CD14-positive monocyte (primary cell): ENCODE data around the gene SNX14. TPM values are rescaled to one million over a fixed set of nuclear protein-coding genes. Genes with fewer than 3 reads are reported as not detected.

Source experiments
- DNase-seq, 3 donors: peaks; one replicate each; pipeline ENCODE4 v3.0.0-alpha.2; 2011 to 2022
- H2AFZ ChIP-seq: 2 replicates; pipeline ENCODE4 v1.6.0; 2012; ENCODE audit warnings: mild to moderate bottlenecking, low read depth, low read length, inconsistent platforms; ENCODE audit not compliant: insufficient read depth, poor library complexity, severe bottlenecking
- H3K27ac ChIP-seq, 2 donors: 1 replicate in 1 of 2; 2 replicates in 1 of 2; pipeline ENCODE4 v1.5.1; 2012 to 2013; ENCODE audit warnings: low read length in 2 of 2, control low read depth in 1 of 2, inconsistent platforms in 1 of 2, low read depth in 1 of 2, mild to moderate bottlenecking in 1 of 2
- H3K27me3 ChIP-seq, 2 donors: one replicate each; pipeline versions ENCODE4 v1.6.0 to v1.6.1; 2011 to 2013; ENCODE audit warnings: low read length in 2 of 2; ENCODE audit not compliant: control insufficient read depth in 2 of 2, insufficient read depth in 2 of 2
- H3K36me3 ChIP-seq, 2 donors: replicated peaks in 1 of 2; 1 replicate in 1 of 2; 2 replicates in 1 of 2; pipeline versions ENCODE4 v1.5.1 to v1.6.1; 2012 to 2013; ENCODE audit warnings: low read length in 2 of 2, control low read depth in 1 of 2, inconsistent platforms in 1 of 2, mild to moderate bottlenecking in 1 of 2; ENCODE audit not compliant: insufficient read depth in 2 of 2, control insufficient read depth in 1 of 2
- H3K4me1 ChIP-seq, 2 donors: 1 replicate in 1 of 2; 2 replicates in 1 of 2; pipeline versions ENCODE4 v1.5.1 to v1.6.1; 2012 to 2013; ENCODE audit warnings: low read length in 2 of 2, control low read depth in 1 of 2, inconsistent platforms in 1 of 2, mild to moderate bottlenecking in 1 of 2, moderate library complexity in 1 of 2; ENCODE audit not compliant: insufficient read depth in 2 of 2, control insufficient read depth in 1 of 2
- H3K4me2 ChIP-seq: replicated peaks from 2 replicates; pipeline ENCODE3; 2012; ENCODE audit warnings: low read length, moderate library complexity, mild to moderate bottlenecking; ENCODE audit not compliant: poor library complexity, severe bottlenecking; ENCODE audit errors: extremely low read depth
- H3K4me3 ChIP-seq, 3 experiments: fragments of 200-600 bp in 1 of 3; sonication (generic) in 1 of 3; replicated peaks in 1 of 3; 1 replicate in 2 of 3; 2 replicates in 1 of 3; pipeline ENCODE4 v1.5.1; 2011 to 2013; ENCODE audit warnings: low read length in 3 of 3, mild to moderate bottlenecking in 3 of 3, control low read depth in 2 of 3, low read depth in 2 of 3, inconsistent platforms in 1 of 3, moderate library complexity in 1 of 3
- H3K79me2 ChIP-seq: 2 replicates; pipeline ENCODE4 v1.6.0; 2012; ENCODE audit warnings: mild to moderate bottlenecking, control low read depth, inconsistent platforms, low read length, moderate library complexity; ENCODE audit not compliant: insufficient read depth
- H3K9ac ChIP-seq: 2 replicates; pipeline ENCODE4 v1.6.0; 2017; ENCODE audit warnings: low read length, mild to moderate bottlenecking; ENCODE audit not compliant: insufficient read depth, poor library complexity, severe bottlenecking
- H3K9me3 ChIP-seq, 2 donors: replicated peaks in 1 of 2; 1 replicate in 1 of 2; 2 replicates in 1 of 2; pipeline versions ENCODE4 v1.5.1 to v1.6.1; 2012 to 2013; ENCODE audit warnings: low read length in 2 of 2, control low read depth in 1 of 2; ENCODE audit not compliant: control insufficient read depth in 1 of 2, insufficient read depth in 1 of 2
- H4K20me1 ChIP-seq: 2 replicates; pipeline ENCODE4 v1.6.0; 2012; ENCODE audit warnings: mild to moderate bottlenecking, low read length, control low read depth, moderate library complexity; ENCODE audit not compliant: insufficient read depth
- H3K27ac Mint-ChIP-seq, 7 donors: one replicate each; pipeline ENCODE4 v1.8.0; 2020; ENCODE audit warnings: mild to moderate bottlenecking in 7 of 7, mixed read lengths in 7 of 7, moderate library complexity in 6 of 7, inconsistent platforms in 2 of 7
- H3K27me3 Mint-ChIP-seq, 3 donors: one replicate each; pipeline ENCODE4 v1.8.0; 2021 to 2022; ENCODE audit warnings: low read depth in 3 of 3, mild to moderate bottlenecking in 3 of 3, mixed read lengths in 3 of 3, moderate library complexity in 3 of 3, inconsistent platforms in 1 of 3
- H3K36me3 Mint-ChIP-seq, 2 donors: one replicate each; pipeline ENCODE4 v1.8.0; 2020; ENCODE audit warnings: mixed read lengths in 2 of 2, inconsistent platforms in 1 of 2, mild to moderate bottlenecking in 1 of 2
- H3K4me1 Mint-ChIP-seq: one replicate; pipeline ENCODE4 v1.8.0; 2020; ENCODE audit warnings: mild to moderate bottlenecking, mixed read lengths
- H3K4me3 Mint-ChIP-seq, 2 donors: one replicate each; pipeline ENCODE4 v1.8.0; 2020; ENCODE audit warnings: mild to moderate bottlenecking in 2 of 2, mixed read lengths in 2 of 2, moderate library complexity in 1 of 2
- H3K9me3 Mint-ChIP-seq, 7 donors: one replicate each; pipeline ENCODE4 v1.8.0; 2020 to 2022; ENCODE audit warnings: mixed read lengths in 7 of 7, mild to moderate bottlenecking in 6 of 7, moderate library complexity in 6 of 7, inconsistent platforms in 2 of 7
- WGBS: methylation state at CpG from one replicate; pipeline ENCODE4 v1.1.5; 2013; ENCODE audit warnings: missing lambda C conversion rate; ENCODE audit not compliant: insufficient coverage; 5-methylcytosine and 5-hydroxymethylcytosine counted together
- intact Hi-C, 2 donors: fragments of 100-400 bp; cut with micrococcal nuclease; formaldehyde crosslinking; loops; one replicate each; pipeline versions ENCODE4 v1.15.0 to v1.15.1; 2023
- polyA plus RNA-seq, 3 donors: library from polyadenylated mRNA; depleted of rRNA in 1 of 3; unstranded in 2 of 3; stranded (reverse) in 1 of 3; fragments of 300-500 nt in 2 of 3; fragments of >200 nt in 1 of 3; fragmentation: Illumina TruSeq in 2 of 3; gene quantifications; 1 replicate in 2 of 3; 2 replicates in 1 of 3; pipeline ENCODE4 v1.2.3, GENCODE V29; 2012 to 2021
- TF ChIP-seq, protein P1 (sequence below): fragments of 200-600 bp; IDR thresholded peaks from one replicate; pipeline ENCODE4 v1.8.0; 2022; ENCODE audit warnings: antibody characterized with exemption, mild to moderate bottlenecking

SNX14 gene
- polyA plus RNA-seq, 3 donors, result 40.2 to 75.6 (median 73.3) TPM

DNA sequence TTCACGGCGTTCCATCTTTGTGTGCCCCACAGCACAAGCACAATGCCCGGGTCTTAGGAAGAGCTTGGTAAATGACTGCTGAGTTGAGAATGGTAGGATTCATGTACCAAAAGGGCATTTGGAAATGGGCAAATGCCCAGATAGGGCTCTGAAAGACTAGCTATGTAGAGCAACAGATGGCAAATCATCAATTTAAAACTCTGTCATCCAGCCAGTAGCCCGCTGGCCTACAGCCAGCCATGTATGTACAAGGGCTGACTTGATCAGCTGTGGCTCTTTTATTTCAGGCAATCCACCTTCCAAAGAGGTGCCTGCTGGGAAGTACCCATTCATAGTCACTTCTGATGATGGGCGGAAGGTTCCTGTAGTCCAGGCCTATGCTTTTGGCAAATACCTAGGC, 108.7 kb downstream of the SNX14 start:
- TF ChIP-seq, protein P1, sequence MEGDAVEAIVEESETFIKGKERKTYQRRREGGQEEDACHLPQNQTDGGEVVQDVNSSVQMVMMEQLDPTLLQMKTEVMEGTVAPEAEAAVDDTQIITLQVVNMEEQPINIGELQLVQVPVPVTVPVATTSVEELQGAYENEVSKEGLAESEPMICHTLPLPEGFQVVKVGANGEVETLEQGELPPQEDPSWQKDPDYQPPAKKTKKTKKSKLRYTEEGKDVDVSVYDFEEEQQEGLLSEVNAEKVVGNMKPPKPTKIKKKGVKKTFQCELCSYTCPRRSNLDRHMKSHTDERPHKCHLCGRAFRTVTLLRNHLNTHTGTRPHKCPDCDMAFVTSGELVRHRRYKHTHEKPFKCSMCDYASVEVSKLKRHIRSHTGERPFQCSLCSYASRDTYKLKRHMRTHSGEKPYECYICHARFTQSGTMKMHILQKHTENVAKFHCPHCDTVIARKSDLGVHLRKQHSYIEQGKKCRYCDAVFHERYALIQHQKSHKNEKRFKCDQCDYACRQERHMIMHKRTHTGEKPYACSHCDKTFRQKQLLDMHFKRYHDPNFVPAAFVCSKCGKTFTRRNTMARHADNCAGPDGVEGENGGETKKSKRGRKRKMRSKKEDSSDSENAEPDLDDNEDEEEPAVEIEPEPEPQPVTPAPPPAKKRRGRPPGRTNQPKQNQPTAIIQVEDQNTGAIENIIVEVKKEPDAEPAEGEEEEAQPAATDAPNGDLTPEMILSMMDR, result no peak
- Histone ChIP-seq H3K4me3 (no peak overlapping the region), H2AFZ (no peak overlapping the region), H3K36me3 (no peaks in the 10 kb centered on the region), H3K27me3 (no peaks in the 10 kb centered on the region), H3K4me2 (no peak overlapping the region), H3K27ac (no peak overlapping the region), H3K4me1 (no peaks in the 10 kb centered on the region), H4K20me1 (no peaks in the 10 kb centered on the region), H3K79me2 (no peaks in the 10 kb centered on the region), H3K9ac (no peak overlapping the region), H3K9me3 (no peaks in the 10 kb centered on the region)
- Mint-ChIP-seq H3K36me3 (no peaks in the 10 kb centered on the region), H3K9me3 (no peaks in the 10 kb centered on the region), H3K27ac (no peak overlapping the region), H3K27me3 (peaks cover 5 to 6% (median 6%) of the 10 kb centered on the region in 3 donors), H3K4me3 (no peak overlapping the region), H3K4me1 (peaks cover 2% of the 10 kb centered on the region)
- WGBS, result 97% methylated on average over 5 of the region's 5 CpGs
- DNase-seq, result no peak
- intact Hi-C loops, result loop anchor here in 1 of 2 donors (5.0 kb wide), 1 partner anchor 133 kb away; no protein-coding TSS in a partner anchor

DNA sequence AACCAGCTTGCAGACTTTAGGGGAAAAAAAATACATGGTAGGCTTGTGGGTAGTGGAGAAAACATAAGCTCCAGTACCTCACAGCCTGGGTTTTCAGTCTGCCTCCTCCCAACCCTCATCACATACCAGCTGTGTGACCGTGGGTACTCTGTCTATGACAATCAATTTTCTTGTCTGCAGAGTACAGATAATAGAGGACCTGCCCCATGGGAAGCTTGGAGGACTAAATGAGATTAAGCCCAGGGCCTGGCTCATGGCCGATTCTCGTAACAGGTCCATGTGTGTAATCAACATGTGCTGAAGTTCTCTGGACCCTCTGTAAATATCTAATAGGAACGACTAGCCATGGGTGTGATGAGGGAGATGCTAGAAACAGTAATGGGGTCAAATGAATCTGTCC, 109.8 kb downstream of the SNX14 start:
- Histone ChIP-seq H2AFZ (no peak overlapping the region), H3K9me3 (no peaks in the 10 kb centered on the region), H3K79me2 (no peaks in the 10 kb centered on the region), H4K20me1 (no peaks in the 10 kb centered on the region), H3K27ac (no peak overlapping the region), H3K4me2 (no peak overlapping the region), H3K27me3 (no peaks in the 10 kb centered on the region), H3K9ac (no peak overlapping the region), H3K36me3 (no peaks in the 10 kb centered on the region), H3K4me3 (no peak overlapping the region), H3K4me1 (no peaks in the 10 kb centered on the region)
- Mint-ChIP-seq H3K36me3 (no peaks in the 10 kb centered on the region), H3K27ac (no peak overlapping the region), H3K9me3 (no peaks in the 10 kb centered on the region), H3K27me3 (peaks cover 2 to 5% (median 4%) of the 10 kb centered on the region in 3 donors), H3K4me3 (no peak overlapping the region), H3K4me1 (peaks cover 2% of the 10 kb centered on the region)
- no peak for DNase-seq
- intact Hi-C loops, result no loop called here
- no CpG with 5 or more reads among the region's 4 CpGs for WGBS
- TF ChIP-seq, protein P1, result no peak
